ENCODE measurements around the gene TEAD1.

Gene TEAD1

GRCh38 chr11:12897867-12898266, 223.6 kb downstream of the TEAD1 start:
- TF ChIP-seq CTCF (IDR thresholded peaks at IDR 0.05; ENCODE audit: low read depth, low read length) = no peak
- no peak for DNase-seq (ENCODE audit: extremely low read depth, low read depth)

- TF ChIP-seq CTCF (IDR thresholded peaks at IDR 0.05; ENCODE audit: low read depth, low read length) = no peak
- DNase-seq (ENCODE audit: extremely low read depth, low read depth) = peak; percentile 69
Measured at GRCh38 chr11:12900496-12900895, 226.3 kb downstream of the TEAD1 start.

- DNase-seq (ENCODE audit: extremely low read depth, low read depth) = no peak
- no peak for TF ChIP-seq CTCF (IDR thresholded peaks at IDR 0.05; ENCODE audit: low read depth, low read length)
Measured at GRCh38 chr11:12901272-12901671, 227.1 kb downstream of the TEAD1 start.

- TF ChIP-seq CTCF (IDR thresholded peaks at IDR 0.05; ENCODE audit: low read depth, low read length) = no peak
Measured at GRCh38 chr11:12901874-12902481, 227.8 kb downstream of the TEAD1 start.

GRCh38 chr11:12902791-12903486, 228.7 kb downstream of the TEAD1 start:
- no peak for TF ChIP-seq CTCF (IDR thresholded peaks at IDR 0.05; ENCODE audit: low read depth, low read length)
- no peak for DNase-seq (ENCODE audit: extremely low read depth, low read depth)

More at GRCh38 chr11:12901874-12902481, 227.8 kb downstream of the TEAD1 start:
- no peak for DNase-seq (ENCODE audit: extremely low read depth, low read depth)

- no peak for DNase-seq (ENCODE audit: extremely low read depth, low read depth)
- TF ChIP-seq CTCF (IDR thresholded peaks at IDR 0.05; ENCODE audit: low read depth, low read length) = no peak
Measured at GRCh38 chr11:12905435-12905834, 231.2 kb downstream of the TEAD1 start.

- no peak for TF ChIP-seq CTCF (IDR thresholded peaks at IDR 0.05; ENCODE audit: low read depth, low read length)
Measured at GRCh38 chr11:12906501-12906900, 232.3 kb downstream of the TEAD1 start.

More at GRCh38 chr11:12906501-12906900, 232.3 kb downstream of the TEAD1 start:
- DNase-seq (ENCODE audit: extremely low read depth, low read depth) = no peak
